Ascending aorta (tissue), 2 donors: ENCODE data around the gene APOL2. TPM values are rescaled to one million over a fixed set of nuclear protein-coding genes. Genes with fewer than 3 reads are reported as not detected.
A peak's percentile ranks its signal among the peaks of the same experiment; 100 is the strongest.

Source experiments
- DNase-seq, 2 donors: peaks; one replicate each; pipeline ENCODE4 v3.0.0-alpha.2; 2019; ENCODE audit warnings: low spot score in 2 of 2
- H3K27ac ChIP-seq, 2 donors: fragments of 200-600 bp; sonication (generic); one replicate each; pipeline ENCODE4 v1.5.1; 2016 to 2017; ENCODE audit warnings: mild to moderate bottlenecking in 1 of 2
- H3K27me3 ChIP-seq: fragments of 200-600 bp; sonication (generic); one replicate; pipeline ENCODE4 v1.5.1; 2017
- H3K36me3 ChIP-seq, 2 donors: fragments of 200-600 bp; sonication (generic); one replicate each; pipeline ENCODE4 v1.5.1; 2016
- H3K4me1 ChIP-seq, 2 donors: fragments of 200-600 bp; sonication (generic); one replicate each; pipeline ENCODE4 v1.5.1; 2016 to 2017; ENCODE audit warnings: mild to moderate bottlenecking in 1 of 2
- H3K4me3 ChIP-seq, 2 donors: fragments of 200-600 bp; sonication (generic); one replicate each; pipeline ENCODE4 v1.5.1; 2016 to 2017; ENCODE audit warnings: mild to moderate bottlenecking in 1 of 2
- H3K9me3 ChIP-seq, 2 donors: fragments of 200-600 bp; sonication (generic); one replicate each; pipeline ENCODE4 v1.5.1; 2016
- CTCF ChIP-seq, 3 experiments: fragments of 200-600 bp in 2 of 3; fragments of 450-650 bp in 1 of 3; sonication (generic) in 2 of 3; IDR thresholded peaks; one replicate each; pipeline ENCODE4 v1.5.1; 2016 to 2019; ENCODE audit warnings: antibody characterized with exemption in 3 of 3, mild to moderate bottlenecking in 1 of 3, moderate library complexity in 1 of 3
- intact Hi-C: fragments of 100-400 bp; cut with DNase I; formaldehyde crosslinking; loops from one replicate; pipeline ENCODE4 v1.15.1; 2023
- total RNA-seq: library from RNA; depleted of rRNA; stranded (reverse); fragments of >200 nt; gene quantifications from one replicate; pipeline ENCODE4 v1.1.0, GENCODE V29; 2016

APOL2 gene
- 34.3 TPM for total RNA-seq

- Histone ChIP-seq H3K4me1 (peaks cover 10 to 36% of the 10 kb centered on the region in 2 donors), H3K4me3 (peak within 1 kb of the TSS; percentile 70 to 81), H3K9me3 (no peaks in the 10 kb centered on the region), H3K36me3 (peaks cover 0 to 3% of the 10 kb centered on the region in 2 donors), H3K27me3 (no peaks in the 10 kb centered on the region), H3K27ac (peak within 1 kb of the TSS; percentile 86 to 90)
- DNase-seq = peak; percentile 80 to 96
- TF ChIP-seq CTCF (IDR thresholded peaks at IDR 0.05) = peak; percentile 50 to 79 (median 71)
- intact Hi-C loops = loop anchor here (1.0 to 5.0 kb wide), 3 partner anchors 14 to 83 kb away; partner anchors contain the start of gene APOL1
Measured at GRCh38 chr22:36239401-36240171, at the start of gene APOL2. Gene APOL2, minus strand, starts transcription at chr22:36239527. Its CDS starts 6,365 bp downstream, at chr22:36233162.

- intact Hi-C loops = no loop called here
- Histone ChIP-seq H3K36me3 (peaks cover 86 to 90% of the 10 kb centered on the region in 2 donors), H3K27ac (peak overlapping the region in 1 of 2 donors; percentile 28), H3K4me3 (no peak overlapping the region), H3K4me1 (peaks cover 0 to 3% of the 10 kb centered on the region in 2 donors), H3K9me3 (no peaks in the 10 kb centered on the region), H3K27me3 (no peaks in the 10 kb centered on the region)
- no peak for TF ChIP-seq CTCF (IDR thresholded peaks at IDR 0.05)
- no peak for DNase-seq
Measured at GRCh38 chr22:36288571-36289405, 49.5 kb upstream of the APOL2 start.

- intact Hi-C loops = no loop called here
- peak overlapping the region in 1 of 2 donors; percentile 28 for H3K27ac ChIP-seq
- H3K9me3 ChIP-seq = no peaks in the 10 kb centered on the region
- peaks cover 84 to 90% of the 10 kb centered on the region in 2 donors for H3K36me3 ChIP-seq
- no peak for TF ChIP-seq CTCF (IDR thresholded peaks at IDR 0.05)
- no peak overlapping the region for H3K4me3 ChIP-seq
- no peaks in the 10 kb centered on the region for H3K27me3 ChIP-seq
- H3K4me1 ChIP-seq = peaks cover 0 to 3% of the 10 kb centered on the region in 2 donors
- DNase-seq = no peak
Measured at GRCh38 chr22:36287881-36288515, 48.7 kb upstream of the APOL2 start.

GRCh38 chr22:36286096-36286957 is 47.0 kb upstream of the APOL2 start:
- peak overlapping the region; percentile 57 to 62 for H3K27ac ChIP-seq
- DNase-seq = peak in 1 of 2 donors; percentile 85
- H3K27me3 ChIP-seq = no peaks in the 10 kb centered on the region
- peaks cover 85 to 92% of the 10 kb centered on the region in 2 donors for H3K36me3 ChIP-seq
- peaks cover 0 to 3% of the 10 kb centered on the region in 2 donors for H3K4me1 ChIP-seq
- peak; percentile 76 to 83 (median 82) for TF ChIP-seq CTCF (IDR thresholded peaks at IDR 0.05)
- no peak overlapping the region for H3K4me3 ChIP-seq
- no peaks in the 10 kb centered on the region for H3K9me3 ChIP-seq
- intact Hi-C loops = no loop called here
